ENCODE results near the gene GTF2F2. TPM values are rescaled to one million over a fixed set of nuclear protein-coding genes. Genes with fewer than 3 reads are reported as not detected.
A peak's percentile ranks its signal among the peaks of the same experiment; 100 is the strongest.

Gene GTF2F2
- total and polyA plus RNA-seq, 3 donors from 2014 or later = 19.0 to 29.9 (median 28.1) TPM

DNA sequence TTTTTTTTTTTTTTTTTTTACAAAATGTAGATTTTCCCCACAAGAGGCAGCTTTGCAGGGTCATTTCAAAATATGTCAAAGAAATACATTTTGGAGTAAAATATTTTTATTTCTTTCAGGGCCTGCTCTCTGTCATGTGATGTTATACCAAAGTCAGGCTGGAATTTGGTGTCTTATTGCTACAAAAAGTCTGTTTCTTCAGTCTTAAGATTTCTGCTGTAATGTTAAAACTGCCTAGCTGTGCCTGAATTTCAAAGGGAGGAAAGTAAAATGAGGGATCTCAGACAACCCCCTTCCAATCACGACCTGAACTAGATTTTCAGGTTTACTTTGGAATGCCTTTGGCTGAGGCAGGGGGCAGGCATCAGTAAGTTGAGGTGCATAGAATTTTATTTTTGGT lies 12.8 kb upstream of the GTF2F2 start:
- no peaks in the 10 kb centered on the region for H3K36me3 ChIP-seq (ENCODE audit: low read depth, missing control alignments)
- WGBS, 2 donors = 56 to 62% methylated on average over 1 of the region's 1 CpG
- intact Hi-C loops (cut with DNase I; ENCODE audit: low total_unique reads) = no loop called here
- H3K9me3 ChIP-seq = no peaks in the 10 kb centered on the region
- no peak overlapping the region for H3K27ac ChIP-seq
- no peak for TF ChIP-seq POLR2A (IDR thresholded peaks at IDR 0.05)
- TF ChIP-seq, protein P1, sequence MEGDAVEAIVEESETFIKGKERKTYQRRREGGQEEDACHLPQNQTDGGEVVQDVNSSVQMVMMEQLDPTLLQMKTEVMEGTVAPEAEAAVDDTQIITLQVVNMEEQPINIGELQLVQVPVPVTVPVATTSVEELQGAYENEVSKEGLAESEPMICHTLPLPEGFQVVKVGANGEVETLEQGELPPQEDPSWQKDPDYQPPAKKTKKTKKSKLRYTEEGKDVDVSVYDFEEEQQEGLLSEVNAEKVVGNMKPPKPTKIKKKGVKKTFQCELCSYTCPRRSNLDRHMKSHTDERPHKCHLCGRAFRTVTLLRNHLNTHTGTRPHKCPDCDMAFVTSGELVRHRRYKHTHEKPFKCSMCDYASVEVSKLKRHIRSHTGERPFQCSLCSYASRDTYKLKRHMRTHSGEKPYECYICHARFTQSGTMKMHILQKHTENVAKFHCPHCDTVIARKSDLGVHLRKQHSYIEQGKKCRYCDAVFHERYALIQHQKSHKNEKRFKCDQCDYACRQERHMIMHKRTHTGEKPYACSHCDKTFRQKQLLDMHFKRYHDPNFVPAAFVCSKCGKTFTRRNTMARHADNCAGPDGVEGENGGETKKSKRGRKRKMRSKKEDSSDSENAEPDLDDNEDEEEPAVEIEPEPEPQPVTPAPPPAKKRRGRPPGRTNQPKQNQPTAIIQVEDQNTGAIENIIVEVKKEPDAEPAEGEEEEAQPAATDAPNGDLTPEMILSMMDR (IDR thresholded peaks at IDR 0.05) = no peak
- no peak overlapping the region for H3K4me3 ChIP-seq
- no peak for DNase-seq
- peaks cover 6% of the 10 kb centered on the region for H3K4me1 ChIP-seq
- no peaks in the 10 kb centered on the region for H3K27me3 ChIP-seq

DNA sequence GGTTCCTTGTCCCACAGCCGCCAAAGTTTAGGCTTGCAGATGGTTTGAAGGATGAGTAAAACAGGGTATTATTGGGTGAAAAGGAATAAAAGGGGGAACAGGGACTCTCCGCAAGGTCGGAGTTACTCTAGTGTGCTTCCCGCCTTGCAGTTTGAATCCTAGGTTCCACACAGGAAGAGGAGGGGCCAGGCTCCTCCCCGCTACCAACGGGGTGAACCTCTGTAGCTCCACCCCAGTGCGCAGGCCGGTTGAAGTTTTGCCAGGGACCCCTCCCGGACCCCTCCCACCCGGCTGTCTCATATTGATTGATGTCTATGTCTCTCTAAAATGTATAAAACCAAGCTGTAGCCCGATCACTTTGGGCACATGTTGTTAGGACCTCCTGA lies 11.6 kb upstream of the GTF2F2 start:
- Histone ChIP-seq H3K4me3 (peak overlapping the region in 1 of 2 donors; percentile 29), H3K27me3 (no peaks in the 10 kb centered on the region), H3K27ac (no peak overlapping the region), H3K36me3 (ENCODE audit: low read depth, missing control alignments) (no peaks in the 10 kb centered on the region), H3K9me3 (no peaks in the 10 kb centered on the region), H3K4me1 (no peaks in the 10 kb centered on the region)
- intact Hi-C loops (cut with DNase I; ENCODE audit: low total_unique reads) = no loop called here
- DNase-seq = peak; percentile 44
- TF ChIP-seq, protein P1 (IDR thresholded peaks at IDR 0.05) = no peak
- no peak for TF ChIP-seq POLR2A (IDR thresholded peaks at IDR 0.05)
- 41 to 48% methylated on average over 11 of the region's 11 CpGs for WGBS, 2 donors

DNA sequence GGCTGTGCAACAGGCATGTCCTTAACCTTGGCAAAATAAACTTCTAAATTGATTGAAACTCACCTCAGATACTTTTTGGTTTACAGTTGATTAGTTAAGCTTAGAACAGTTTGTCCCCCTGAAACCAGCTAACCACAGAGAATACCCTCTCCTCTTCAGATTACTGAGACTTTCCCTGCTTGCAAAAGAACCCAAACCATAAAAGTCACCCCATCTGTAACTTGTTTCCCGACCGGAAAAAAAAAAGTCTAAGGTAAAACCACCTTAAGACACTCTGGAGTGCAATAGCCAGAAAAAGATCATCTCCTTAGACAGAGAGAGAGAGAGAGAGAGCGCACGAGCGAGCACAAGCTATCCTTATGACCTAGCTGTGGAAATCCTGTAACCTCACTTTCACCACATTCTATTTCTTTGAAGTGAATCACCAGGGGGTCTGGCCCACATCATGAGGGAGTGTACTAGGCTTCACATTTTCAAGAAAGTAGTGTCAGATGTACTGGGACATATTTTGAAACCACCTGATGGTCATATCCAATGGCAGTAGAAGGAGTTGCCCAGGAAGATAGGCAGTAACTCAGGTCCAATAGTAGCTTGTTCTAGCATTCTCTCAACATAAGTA lies 11.1 kb upstream of the GTF2F2 start:
- intact Hi-C loops (cut with DNase I; ENCODE audit: low total_unique reads) = no loop called here
- TF ChIP-seq, protein P1 (IDR thresholded peaks at IDR 0.05) = no peak
- TF ChIP-seq POLR2A (IDR thresholded peaks at IDR 0.05) = no peak
- no peak for DNase-seq
- Histone ChIP-seq H3K4me3 (peak overlapping the region in 1 of 2 donors; percentile 29), H3K9me3 (no peaks in the 10 kb centered on the region), H3K36me3 (ENCODE audit: low read depth, missing control alignments) (no peaks in the 10 kb centered on the region), H3K27ac (no peak overlapping the region), H3K27me3 (no peaks in the 10 kb centered on the region), H3K4me1 (no peaks in the 10 kb centered on the region)
- 73% methylated on average over 5 of the region's 5 CpGs for WGBS, 2 donors

DNA sequence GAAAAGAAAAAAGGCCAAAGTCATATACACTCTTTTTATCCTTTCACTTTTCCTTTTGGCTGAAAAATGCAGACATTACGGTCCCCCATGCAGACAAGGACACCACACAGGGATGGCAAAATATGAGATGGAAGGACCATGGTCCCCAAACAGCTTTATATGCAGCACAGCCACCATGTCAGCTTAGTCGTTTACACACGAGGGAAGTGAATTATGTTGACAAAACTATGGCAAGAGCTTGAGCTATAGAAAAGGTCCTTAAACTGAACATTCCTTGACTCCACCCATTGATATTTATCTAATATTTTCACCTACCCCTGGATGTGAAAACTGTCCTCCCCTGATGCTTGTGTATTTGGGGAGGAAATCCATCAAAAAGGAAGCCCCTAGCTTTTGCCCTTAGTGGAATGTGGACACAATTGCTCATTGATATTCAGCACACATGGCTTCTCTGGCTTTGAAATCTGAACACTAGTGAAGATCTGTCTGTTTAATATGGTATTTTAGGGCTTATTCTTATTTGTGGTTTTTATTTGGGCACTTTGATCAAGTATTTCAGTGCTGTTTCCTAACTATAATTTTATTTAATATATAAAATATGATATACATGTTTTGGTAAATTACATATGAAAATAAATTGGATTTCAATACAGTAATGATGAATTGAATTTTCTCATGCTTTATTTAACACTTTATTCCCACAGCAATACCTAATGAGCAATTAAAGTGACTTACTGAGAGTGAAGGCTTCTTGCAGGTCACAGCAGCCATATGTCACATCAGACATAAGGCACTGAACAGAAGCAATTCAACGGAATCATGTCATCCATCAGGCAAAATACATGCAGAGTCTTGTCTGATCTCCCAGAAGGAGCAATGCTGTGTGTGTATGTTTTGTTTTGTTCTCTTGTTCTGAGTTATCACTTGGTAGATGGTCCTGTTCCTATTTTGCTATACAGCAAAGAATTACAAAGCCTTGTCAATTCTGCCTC lies 6.8 kb upstream of the GTF2F2 start:
- intact Hi-C loops (cut with DNase I; ENCODE audit: low total_unique reads) = no loop called here
- Histone ChIP-seq H3K4me1 (no peaks in the 10 kb centered on the region), H3K9me3 (no peaks in the 10 kb centered on the region), H3K27ac (no peak overlapping the region), H3K27me3 (no peaks in the 10 kb centered on the region), H3K36me3 (ENCODE audit: low read depth, missing control alignments) (no peaks in the 10 kb centered on the region), H3K4me3 (no peak overlapping the region)
- 71 to 77% methylated on average over 4 of the region's 4 CpGs for WGBS, 2 donors
- TF ChIP-seq POLR2A (IDR thresholded peaks at IDR 0.05) = no peak
- TF ChIP-seq, protein P1 (IDR thresholded peaks at IDR 0.05) = no peak
- no peak for DNase-seq

Data from testis (tissue), 3 donors.